ENCODE results near the gene ZC3H13.

Gene ZC3H13

GRCh38 chr13:46063292-46063691, 10.7 kb upstream of the ZC3H13 start:
- no peak for DNase-seq (ENCODE audit: low read depth)

- DNase-seq (ENCODE audit: low read depth) = no peak
Measured at GRCh38 chr13:46062185-46062584, 9.6 kb upstream of the ZC3H13 start.

- no peak for DNase-seq (ENCODE audit: low read depth)
Measured at GRCh38 chr13:46059405-46059804, 6.9 kb upstream of the ZC3H13 start.

- no peak for DNase-seq (ENCODE audit: low read depth)
Measured at GRCh38 chr13:46058268-46058667, 5.7 kb upstream of the ZC3H13 start.

GRCh38 chr13:46057256-46058015, 4.9 kb upstream of the ZC3H13 start:
- DNase-seq (ENCODE audit: low read depth) = no peak

- no peak for DNase-seq (ENCODE audit: low read depth)
Measured at GRCh38 chr13:46053162-46054012, 841 bp upstream of the ZC3H13 start.

GRCh38 chr13:46051968-46052318, 603 bp downstream of the ZC3H13 start:
- DNase-seq (ENCODE audit: low read depth) = no peak

GRCh38 chr13:46050771-46051170, 1.8 kb downstream of the ZC3H13 start:
- DNase-seq (ENCODE audit: low read depth) = no peak

- DNase-seq (ENCODE audit: low read depth) = no peak
Measured at GRCh38 chr13:46045424-46045823, 7.1 kb downstream of the ZC3H13 start.

GRCh38 chr13:46043647-46044046, 8.9 kb downstream of the ZC3H13 start:
- DNase-seq (ENCODE audit: low read depth) = no peak

- DNase-seq (ENCODE audit: low read depth) = no peak
Measured at GRCh38 chr13:46041419-46041839, 11.1 kb downstream of the ZC3H13 start.

- DNase-seq (ENCODE audit: low read depth) = no peak
Measured at GRCh38 chr13:46040763-46041162, 11.8 kb downstream of the ZC3H13 start.

- no peak for DNase-seq (ENCODE audit: low read depth)
Measured at GRCh38 chr13:46039411-46040182, 12.9 kb downstream of the ZC3H13 start.

- no peak for DNase-seq (ENCODE audit: low read depth)
Measured at GRCh38 chr13:46038296-46038695, 14.2 kb downstream of the ZC3H13 start.

- DNase-seq (ENCODE audit: low read depth) = no peak
Measured at GRCh38 chr13:46035066-46035465, 17.5 kb downstream of the ZC3H13 start.

GRCh38 chr13:46032341-46032740, 20.2 kb downstream of the ZC3H13 start:
- DNase-seq (ENCODE audit: low read depth) = no peak

GRCh38 chr13:46031581-46032263, 20.8 kb downstream of the ZC3H13 start:
- DNase-seq (ENCODE audit: low read depth) = no peak

- no peak for DNase-seq (ENCODE audit: low read depth)
Measured at GRCh38 chr13:46025157-46025556, 27.4 kb downstream of the ZC3H13 start.

GRCh38 chr13:46022481-46022880, 30.1 kb downstream of the ZC3H13 start:
- peak; percentile 22 for DNase-seq (ENCODE audit: low read depth)

GRCh38 chr13:46016216-46016615, 36.3 kb downstream of the ZC3H13 start:
- DNase-seq (ENCODE audit: low read depth) = no peak

GRCh38 chr13:46015366-46015765, 37.2 kb downstream of the ZC3H13 start:
- DNase-seq (ENCODE audit: low read depth) = no peak

GRCh38 chr13:46012404-46012803, 40.1 kb downstream of the ZC3H13 start:
- DNase-seq (ENCODE audit: low read depth) = no peak
